ENCODE results near the gene GAB2.

Gene GAB2

DNA sequence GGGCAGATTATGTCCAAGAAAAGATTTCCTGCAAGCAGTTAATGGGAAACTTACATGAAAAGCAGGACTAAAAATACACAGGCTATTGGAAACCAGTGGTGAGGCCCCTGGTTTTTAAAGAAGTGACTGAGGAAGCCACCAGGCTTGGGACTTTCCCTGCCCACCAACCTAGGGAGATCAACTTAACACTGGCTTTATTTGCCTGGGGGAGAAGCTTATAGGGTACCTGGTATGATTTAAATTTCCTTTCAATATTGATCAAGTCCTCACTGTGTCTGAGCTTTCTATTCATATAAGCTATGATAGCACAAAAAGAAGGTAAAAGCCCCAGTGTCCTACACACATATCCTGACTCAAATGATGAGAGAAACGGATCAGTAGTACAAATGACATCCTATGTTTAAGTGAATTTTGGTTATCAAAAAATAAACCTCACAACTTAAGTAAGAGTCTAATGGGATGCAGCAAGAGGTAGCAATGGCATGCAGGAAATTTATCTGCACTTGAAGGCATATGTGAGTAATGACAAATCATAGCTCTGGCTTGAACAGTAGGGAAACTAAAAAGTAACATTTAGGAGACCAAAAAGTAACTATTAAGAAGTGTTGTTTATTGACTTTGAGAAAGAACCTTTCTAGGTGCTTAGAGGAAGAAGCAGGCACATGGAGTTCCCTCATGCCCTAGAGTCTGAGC, 85.3 kb downstream of the GAB2 start:
- Histone ChIP-seq H3K4me3 (no peak overlapping the region), H3K36me3 (peaks cover 25% of the 10 kb centered on the region; the same call in 1 of the 2 replicates), H3K27ac (peak overlapping the region; percentile 60), H3K4me2 (peak overlapping the region; percentile 58), H3K9ac (peak overlapping the region; percentile 57; the same call in 1 of the 2 replicates), H3K9me3 (peaks cover 26% of the 10 kb centered on the region), H3K4me1 (peaks cover 37% of the 10 kb centered on the region), H4K20me1 (peaks cover 88% of the 10 kb centered on the region), H3K27me3 (no peaks in the 10 kb centered on the region)
- no peak for TF ChIP-seq Cebpa-rat (IDR thresholded peaks at IDR 0.05)

DNA sequence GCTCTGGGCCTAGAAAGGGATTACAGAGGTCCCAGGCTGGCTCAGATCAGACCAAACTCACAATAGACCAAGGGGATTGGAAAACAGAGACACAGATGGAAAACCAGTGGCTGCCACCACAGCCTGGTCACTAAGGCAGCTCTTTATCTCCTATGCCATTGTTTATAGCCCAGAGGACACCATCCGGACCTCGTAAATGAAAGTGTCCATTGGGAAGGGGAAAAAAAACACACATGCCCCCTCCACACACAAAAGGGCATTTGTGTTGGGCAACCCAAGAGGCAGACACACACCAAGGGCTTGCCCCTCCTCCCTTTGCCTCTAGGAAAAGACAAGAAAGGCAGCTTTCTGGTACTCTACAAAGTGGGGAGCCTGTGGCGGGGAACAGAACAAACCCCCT, 85.9 kb downstream of the GAB2 start:
- Histone ChIP-seq H3K36me3 (peaks cover 25% of the 10 kb centered on the region; the same call in 1 of the 2 replicates), H3K27me3 (no peaks in the 10 kb centered on the region), H3K4me3 (no peak overlapping the region), H4K20me1 (peaks cover 88% of the 10 kb centered on the region), H3K27ac (peak overlapping the region; percentile 60), H3K9ac (peak overlapping the region; percentile 57; the same call in 1 of the 2 replicates), H3K4me2 (peak overlapping the region; percentile 58), H3K4me1 (peaks cover 37% of the 10 kb centered on the region), H3K9me3 (peaks cover 26% of the 10 kb centered on the region)
- no peak for TF ChIP-seq Cebpa-rat (IDR thresholded peaks at IDR 0.05)

GRCh38 chr11:78330361-78330760, 87.3 kb downstream of the GAB2 start:
- no peak overlapping the region for H3K9ac ChIP-seq
- peaks cover 98% of the 10 kb centered on the region for H4K20me1 ChIP-seq
- no peaks in the 10 kb centered on the region for H3K27me3 ChIP-seq
- no peak overlapping the region for H3K27ac ChIP-seq
- no peak overlapping the region for H3K4me2 ChIP-seq
- peaks cover 22% of the 10 kb centered on the region; the same call in 1 of the 2 replicates for H3K36me3 ChIP-seq
- no peak for TF ChIP-seq Cebpa-rat (IDR thresholded peaks at IDR 0.05)
- H3K4me1 ChIP-seq, result peaks cover 37% of the 10 kb centered on the region
- H3K9me3 ChIP-seq, result peaks cover 15% of the 10 kb centered on the region
- no peak overlapping the region for H3K4me3 ChIP-seq

DNA sequence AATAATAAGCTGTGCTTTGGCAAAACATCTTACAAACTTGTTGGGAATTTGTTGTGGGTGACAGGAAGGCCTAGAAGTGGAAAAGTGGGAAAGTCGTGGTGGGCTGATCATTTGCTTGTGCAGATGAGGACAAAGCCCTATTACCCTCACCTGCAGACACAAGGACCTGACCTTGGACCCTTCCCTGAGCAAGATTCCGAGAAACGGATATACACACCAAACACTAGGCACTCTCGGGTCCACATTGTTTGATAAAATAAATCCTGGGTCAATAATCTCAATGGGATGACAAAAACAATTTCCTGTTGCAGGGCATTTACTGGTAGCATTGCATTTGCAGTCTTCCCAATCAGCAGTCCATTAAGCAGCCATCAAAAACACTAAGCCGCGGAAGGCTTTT, 89.7 kb downstream of the GAB2 start:
- no peak overlapping the region for H3K4me3 ChIP-seq
- no peak overlapping the region for H3K9ac ChIP-seq
- H3K27ac ChIP-seq, result no peak overlapping the region
- H3K36me3 ChIP-seq, result peaks cover 19% of the 10 kb centered on the region; the same call in 1 of the 2 replicates
- TF ChIP-seq Cebpa-rat (IDR thresholded peaks at IDR 0.05), result no peak
- H3K4me1 ChIP-seq, result peaks cover 28% of the 10 kb centered on the region
- peaks cover 100% of the 10 kb centered on the region for H4K20me1 ChIP-seq
- H3K9me3 ChIP-seq, result peaks cover 9% of the 10 kb centered on the region
- H3K4me2 ChIP-seq, result no peak overlapping the region
- no peaks in the 10 kb centered on the region for H3K27me3 ChIP-seq

GRCh38 chr11:78325274-78325781, 92.3 kb downstream of the GAB2 start:
- Histone ChIP-seq H3K27me3 (no peaks in the 10 kb centered on the region), H3K4me3 (no peak overlapping the region), H4K20me1 (peaks cover 100% of the 10 kb centered on the region), H3K9me3 (peaks cover 14% of the 10 kb centered on the region), H3K27ac (no peak overlapping the region), H3K36me3 (peaks cover 25% of the 10 kb centered on the region), H3K9ac (no peak overlapping the region), H3K4me2 (no peak overlapping the region), H3K4me1 (peaks cover 6% of the 10 kb centered on the region; the same call in 1 of the 2 replicates)
- no peak for TF ChIP-seq Cebpa-rat (IDR thresholded peaks at IDR 0.05)

- peaks cover 100% of the 10 kb centered on the region for H4K20me1 ChIP-seq
- TF ChIP-seq Cebpa-rat (IDR thresholded peaks at IDR 0.05), result no peak
- no peak overlapping the region for H3K4me2 ChIP-seq
- no peaks in the 10 kb centered on the region for H3K27me3 ChIP-seq
- H3K4me3 ChIP-seq, result no peak overlapping the region
- no peak overlapping the region for H3K27ac ChIP-seq
- no peak overlapping the region for H3K9ac ChIP-seq
- H3K9me3 ChIP-seq, result peaks cover 9% of the 10 kb centered on the region
- H3K4me1 ChIP-seq, result peaks cover 7% of the 10 kb centered on the region; the same call in 1 of the 2 replicates
- H3K36me3 ChIP-seq, result peaks cover 17% of the 10 kb centered on the region
These were observed 94.3 kb downstream of the GAB2 start for GRCh38 chr11:78323363-78323762.

DNA sequence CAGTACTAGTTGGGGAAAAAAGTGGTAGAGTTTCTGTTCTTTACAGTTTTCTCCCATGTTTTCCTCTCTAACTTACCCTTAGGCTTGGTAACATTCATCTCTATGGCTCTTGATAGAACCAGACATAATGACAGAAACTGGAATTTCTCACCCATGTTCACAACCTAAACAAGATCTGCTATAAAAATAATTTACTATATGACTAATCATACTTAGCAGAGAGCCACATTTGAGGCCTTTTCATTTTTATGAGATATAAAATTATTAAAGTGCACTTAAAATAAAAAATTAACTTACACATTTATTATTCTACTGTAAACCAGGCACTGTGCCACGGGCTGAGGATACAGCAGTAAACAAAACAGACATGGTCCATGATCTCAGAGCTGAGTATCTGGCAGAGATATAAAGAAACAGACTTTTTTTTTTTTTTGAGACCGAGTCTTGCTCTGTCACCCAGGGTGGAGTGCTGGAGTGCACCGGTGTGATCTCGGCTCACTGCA, 98.1 kb downstream of the GAB2 start:
- H3K4me2 ChIP-seq, result no peak overlapping the region
- H3K36me3 ChIP-seq, result peaks cover 22% of the 10 kb centered on the region
- peaks cover 100% of the 10 kb centered on the region for H4K20me1 ChIP-seq
- no peak overlapping the region for H3K27ac ChIP-seq
- H3K27me3 ChIP-seq, result no peaks in the 10 kb centered on the region
- peaks cover 7% of the 10 kb centered on the region; the same call in 1 of the 2 replicates for H3K4me1 ChIP-seq
- TF ChIP-seq Cebpa-rat (IDR thresholded peaks at IDR 0.05), result no peak
- H3K9ac ChIP-seq, result no peak overlapping the region
- peaks cover 14% of the 10 kb centered on the region for H3K9me3 ChIP-seq
- no peak overlapping the region for H3K4me3 ChIP-seq

GRCh38 chr11:78318321-78319114, 99.1 kb downstream of the GAB2 start:
- no peak overlapping the region for H3K27ac ChIP-seq
- H3K36me3 ChIP-seq, result peaks cover 22% of the 10 kb centered on the region
- peaks cover 100% of the 10 kb centered on the region for H4K20me1 ChIP-seq
- TF ChIP-seq Cebpa-rat (IDR thresholded peaks at IDR 0.05), result no peak
- H3K9me3 ChIP-seq, result peaks cover 14% of the 10 kb centered on the region
- H3K4me3 ChIP-seq, result no peak overlapping the region
- peaks cover 17% of the 10 kb centered on the region; the same call in 1 of the 2 replicates for H3K4me1 ChIP-seq
- no peak overlapping the region for H3K4me2 ChIP-seq
- H3K27me3 ChIP-seq, result no peaks in the 10 kb centered on the region
- no peak overlapping the region for H3K9ac ChIP-seq

DNA sequence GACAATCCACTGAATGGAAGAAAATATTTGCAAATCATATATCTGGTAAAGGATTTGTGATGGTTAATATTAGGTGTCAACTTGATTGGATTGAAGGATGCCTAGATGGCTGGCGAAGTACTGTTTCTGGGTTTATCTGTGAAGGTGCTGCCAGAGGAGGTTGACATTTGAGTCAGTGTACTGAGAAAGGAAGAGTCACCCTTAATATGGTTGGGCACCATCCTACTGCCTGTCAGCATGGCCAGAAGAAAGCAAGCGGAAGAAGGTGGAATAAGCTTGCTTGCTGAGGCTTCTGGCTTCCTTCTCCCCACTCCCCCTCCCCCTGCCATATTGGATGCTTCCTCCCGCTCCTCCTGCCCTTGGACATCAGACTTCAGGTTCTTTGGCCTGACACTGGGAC, 101.9 kb downstream of the GAB2 start:
- Histone ChIP-seq H3K9me3 (peaks cover 5% of the 10 kb centered on the region; the same call in 1 of the 2 replicates), H3K4me1 (peaks cover 45% of the 10 kb centered on the region), H3K36me3 (peaks cover 10% of the 10 kb centered on the region; the same call in 1 of the 2 replicates), H3K27ac (no peak overlapping the region), H3K27me3 (no peaks in the 10 kb centered on the region), H3K9ac (no peak overlapping the region), H3K4me3 (no peak overlapping the region), H3K4me2 (no peak overlapping the region), H4K20me1 (peaks cover 100% of the 10 kb centered on the region)
- TF ChIP-seq Cebpa-rat (IDR thresholded peaks at IDR 0.05), result no peak

Measured in BLaER1 (cell line).